NCI-H2107 treated with DMSO at 0.1 percent for 48 hours (cell line): ENCODE results near the gene S100A10.

Experiments
- DNase-seq: peaks from one replicate; lab custom pipeline; 2025; ENCODE audit not compliant: unreplicated experiment; lab: John Stamatoyannopoulos, UW

The S100A10 gene

GRCh38 chr1:151966061-151966460 is 27.6 kb downstream of the S100A10 start:
- no peak for DNase-seq

- DNase-seq = no peak
Measured at GRCh38 chr1:151964510-151964909, 29.1 kb downstream of the S100A10 start.

GRCh38 chr1:151963288-151963687 is 30.4 kb downstream of the S100A10 start:
- no peak for DNase-seq

- no peak for DNase-seq
Measured at GRCh38 chr1:151961833-151962232, 31.8 kb downstream of the S100A10 start.

DNA sequence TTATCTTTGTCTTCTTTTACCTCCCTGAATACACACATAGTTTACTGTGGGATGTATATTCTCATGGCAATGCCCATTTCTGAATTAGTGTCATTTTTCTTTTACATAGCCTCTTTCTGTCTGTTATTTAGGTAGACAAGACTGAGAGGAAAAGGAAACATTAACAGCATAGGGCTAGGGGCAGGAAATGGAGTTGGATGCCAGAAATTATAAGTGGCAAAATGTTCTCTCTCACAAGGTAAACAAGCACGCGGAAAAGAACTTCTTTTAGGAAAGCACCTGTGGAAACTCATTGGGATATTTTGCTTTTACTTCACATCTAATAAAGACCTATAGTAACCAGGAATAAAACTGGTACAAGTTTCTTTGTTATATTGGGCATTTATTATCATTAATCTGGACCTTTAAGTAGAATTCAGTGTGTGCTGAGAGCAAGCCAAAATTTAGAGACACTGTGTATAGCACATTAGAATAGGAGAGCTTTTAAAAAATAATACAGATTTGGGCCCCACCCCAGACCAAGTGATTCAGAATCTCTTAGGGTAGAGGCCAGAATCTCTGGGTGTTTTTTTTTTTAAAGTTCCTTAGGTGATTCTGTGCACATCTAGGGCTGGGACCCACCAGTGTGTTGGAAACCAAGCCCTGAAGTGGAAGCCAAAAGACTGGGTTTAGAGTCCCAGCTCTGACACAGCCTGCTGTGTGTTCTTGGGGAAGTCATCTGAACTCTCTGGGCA is 32.7 kb downstream of the S100A10 start:
- no peak for DNase-seq

- no peak for DNase-seq
Measured at GRCh38 chr1:151958959-151959358, 34.7 kb downstream of the S100A10 start.

DNA sequence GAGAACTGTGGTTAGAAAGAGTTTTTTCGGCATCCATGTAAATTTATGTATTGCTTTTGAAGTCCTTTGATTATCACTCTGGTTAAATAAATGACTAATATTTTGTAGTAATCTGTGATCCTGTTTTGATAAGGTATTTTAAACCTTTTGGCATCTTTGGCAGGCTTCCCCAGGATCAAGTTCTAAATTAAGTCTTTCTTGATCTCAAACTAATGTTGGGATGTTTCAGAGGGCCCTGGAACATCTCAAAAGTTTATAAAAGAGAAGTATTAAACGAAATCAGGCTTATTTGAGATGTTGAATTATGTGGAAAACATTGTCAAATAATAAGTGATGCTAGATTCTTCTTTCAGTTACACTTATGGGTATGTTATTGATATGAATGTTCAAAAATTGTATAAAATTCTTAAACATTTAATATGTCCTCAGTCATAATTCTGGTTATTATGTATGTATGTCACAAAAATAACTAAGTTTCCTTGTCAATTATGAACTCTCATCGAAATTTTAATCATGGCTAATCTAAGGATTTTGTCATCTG is 36.6 kb downstream of the S100A10 start:
- no peak for DNase-seq

- DNase-seq = no peak
Measured at GRCh38 chr1:151953409-151954094, 40.1 kb downstream of the S100A10 start.

DNA sequence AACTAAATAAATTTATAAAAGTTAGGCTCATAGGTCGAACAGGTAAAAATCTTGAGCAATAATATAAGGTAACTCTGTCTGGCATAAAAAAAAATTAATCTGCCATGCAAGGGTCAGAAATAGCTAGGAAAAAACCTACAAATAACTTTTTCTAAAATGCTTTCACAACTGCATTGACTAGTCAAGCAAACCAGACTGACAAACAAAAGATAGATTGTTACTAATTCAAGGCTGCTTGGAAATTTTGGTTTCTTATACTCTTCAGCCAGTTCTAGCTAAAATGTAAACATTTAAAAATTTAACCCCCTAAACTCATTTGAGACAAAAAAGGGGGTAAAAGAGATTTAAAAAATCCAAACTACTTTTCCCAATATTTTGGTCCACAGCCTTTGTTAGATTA is 40.8 kb downstream of the S100A10 start:
- no peak for DNase-seq

DNA sequence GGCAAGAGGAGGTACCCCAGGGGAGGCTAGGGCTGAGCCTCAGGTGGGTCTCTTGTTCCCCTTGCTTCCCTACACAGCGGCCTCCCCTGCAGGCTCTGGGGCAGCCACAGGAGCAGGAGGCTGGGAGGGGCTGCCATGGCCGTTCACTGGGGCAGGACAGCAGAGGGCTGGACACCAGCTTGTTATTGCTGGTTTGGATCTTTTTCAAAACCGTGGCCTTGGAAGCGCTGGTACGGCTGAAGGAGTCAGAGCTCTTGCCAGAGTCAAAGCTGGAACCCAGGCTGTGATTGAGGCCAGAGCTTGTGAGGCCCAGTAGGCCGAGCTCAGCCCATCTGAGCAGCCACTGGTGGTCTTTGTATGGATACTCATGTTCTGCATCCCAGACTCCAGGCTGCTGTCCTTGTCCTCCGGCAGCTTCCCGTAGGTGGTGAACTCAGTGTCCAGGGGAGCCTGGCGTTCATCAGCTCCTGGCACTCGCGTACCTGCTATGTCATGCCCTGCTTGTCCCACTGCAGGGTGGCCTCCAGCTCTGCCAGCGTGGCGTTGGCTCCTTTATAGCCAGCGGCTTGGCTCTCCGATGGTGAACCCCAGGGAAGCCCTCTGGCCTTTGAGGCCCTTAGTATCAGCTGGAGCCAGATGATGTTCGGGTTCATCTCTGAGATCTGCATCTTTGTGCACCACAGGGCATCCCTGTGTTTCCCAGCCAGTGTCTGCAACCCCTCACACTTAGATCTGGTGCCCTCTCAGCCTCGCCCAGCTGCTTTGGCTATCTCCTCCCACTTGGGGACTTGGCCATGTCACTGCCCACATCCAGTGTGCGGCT is 44.1 kb downstream of the S100A10 start:
- DNase-seq = no peak

- no peak for DNase-seq
Measured at GRCh38 chr1:151948506-151948905, 45.2 kb downstream of the S100A10 start.

DNA sequence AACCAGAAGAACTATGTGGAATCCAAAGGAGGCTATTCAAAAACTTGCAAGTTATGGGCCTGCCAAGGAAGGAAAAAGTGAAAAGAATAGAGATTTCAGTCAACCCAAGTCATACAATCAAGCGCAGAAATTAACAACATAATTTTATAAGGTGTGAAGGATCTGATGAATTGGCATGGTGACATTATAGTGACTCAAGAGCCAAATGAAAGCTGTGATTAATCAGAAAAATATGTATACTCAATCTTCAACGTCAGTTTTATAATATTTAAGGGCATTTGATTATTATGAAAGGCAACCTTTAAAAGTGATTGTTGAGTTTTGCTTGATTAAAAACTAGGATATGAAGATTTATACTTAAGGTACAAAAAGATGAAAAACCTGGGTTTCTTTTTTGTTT is 46.5 kb downstream of the S100A10 start:
- no peak for DNase-seq

DNA sequence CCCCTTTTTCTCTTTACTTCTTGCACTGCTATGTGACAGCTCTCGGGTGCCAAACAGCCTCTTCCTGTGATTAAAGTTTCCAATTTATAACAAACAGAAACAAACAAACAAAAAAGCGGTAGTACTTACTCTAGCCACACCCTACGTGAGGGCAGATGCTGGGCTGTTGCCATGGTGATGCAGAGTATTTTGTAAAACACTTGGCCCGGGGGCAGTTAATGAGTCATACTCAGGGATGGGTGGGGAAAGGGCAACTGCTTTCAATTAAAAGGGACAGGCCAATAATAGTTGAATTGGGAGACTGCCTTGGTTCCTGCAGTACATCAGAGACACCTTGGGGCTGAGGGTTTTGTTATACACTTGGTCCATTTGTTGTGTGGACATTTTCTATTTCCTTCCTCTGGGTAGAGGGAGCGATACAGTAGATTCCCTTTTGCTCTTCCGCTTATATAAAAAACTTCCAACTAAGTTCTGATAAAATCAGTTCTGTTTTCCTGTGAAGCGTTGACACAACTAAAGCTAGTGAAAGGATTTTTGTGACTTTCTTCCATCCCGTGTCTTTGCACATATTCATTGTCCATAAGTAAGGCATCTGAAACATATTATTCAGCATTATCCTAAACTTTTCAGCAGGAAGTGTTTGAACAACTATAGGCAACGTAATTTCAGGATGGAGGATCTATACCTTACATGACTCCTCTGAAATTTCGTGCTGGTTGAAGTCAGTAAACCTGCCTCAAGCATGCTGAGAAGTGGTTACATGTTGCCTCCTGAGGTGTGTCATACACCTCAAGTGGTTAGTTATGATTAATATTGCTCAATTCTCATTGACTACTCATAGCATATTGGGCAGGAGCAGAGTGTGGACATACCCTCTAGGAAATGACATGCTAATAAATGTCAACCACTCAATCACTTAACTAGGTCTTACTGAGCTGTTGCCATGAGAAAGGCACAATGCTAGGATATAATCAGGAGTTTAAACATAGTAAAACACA is 47.6 kb downstream of the S100A10 start:
- DNase-seq = no peak

DNA sequence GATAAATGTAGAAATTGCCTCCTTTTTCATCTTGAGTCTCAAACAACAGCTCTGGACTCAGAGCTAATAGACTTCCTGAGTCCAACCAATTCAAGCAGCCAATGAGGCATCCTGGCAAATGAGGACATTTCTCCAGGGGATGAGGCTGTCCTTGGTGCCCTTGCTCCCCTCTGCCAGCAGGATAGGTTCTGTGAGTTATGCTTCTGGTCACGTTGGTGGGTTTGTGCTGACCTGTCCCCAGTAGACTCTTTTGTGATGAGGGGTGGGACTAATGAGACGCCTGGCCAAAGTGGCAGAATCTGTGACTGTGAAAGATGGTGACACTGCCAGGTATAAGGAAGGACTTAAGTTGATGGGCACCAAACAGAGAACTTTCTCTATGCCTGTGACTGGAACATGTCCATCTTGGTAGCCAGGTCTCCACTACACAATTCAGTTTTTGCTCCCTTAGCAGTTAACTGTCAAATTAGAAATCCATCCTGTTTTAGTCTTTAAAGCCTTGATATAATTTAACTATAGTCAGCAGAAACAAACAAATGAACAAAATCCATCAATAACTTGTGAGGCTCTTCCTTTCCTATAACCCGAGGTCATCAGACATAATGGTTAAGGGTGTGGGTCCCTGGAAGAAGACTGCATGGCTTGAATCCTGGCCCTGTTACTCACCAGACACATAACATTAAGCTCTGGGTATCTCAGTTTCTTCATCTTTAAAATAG is 48.6 kb downstream of the S100A10 start:
- no peak for DNase-seq

- no peak for DNase-seq
Measured at GRCh38 chr1:151944126-151944856, 49.4 kb downstream of the S100A10 start.

DNA sequence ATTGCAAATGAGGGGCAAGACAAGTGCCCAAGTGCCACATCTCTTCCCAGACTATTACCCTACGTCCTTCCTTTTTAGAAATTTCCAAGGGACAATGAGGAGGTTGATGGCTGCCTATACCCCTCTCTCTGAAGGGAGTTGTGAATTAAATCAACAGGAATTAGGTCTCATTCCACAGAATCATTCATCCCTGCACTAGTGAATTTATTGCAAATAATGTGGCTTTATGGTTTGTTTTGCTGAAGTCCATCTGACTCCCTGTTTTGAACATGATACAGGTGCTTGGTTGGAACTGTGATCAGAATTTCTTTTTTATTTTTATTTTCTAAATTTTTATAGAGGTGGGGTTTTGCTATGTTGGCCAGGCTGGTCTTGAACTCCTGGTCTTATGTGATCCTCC is 50.1 kb downstream of the S100A10 start:
- no peak for DNase-seq

- DNase-seq = no peak
Measured at GRCh38 chr1:151942882-151943281, 50.8 kb downstream of the S100A10 start.

DNA sequence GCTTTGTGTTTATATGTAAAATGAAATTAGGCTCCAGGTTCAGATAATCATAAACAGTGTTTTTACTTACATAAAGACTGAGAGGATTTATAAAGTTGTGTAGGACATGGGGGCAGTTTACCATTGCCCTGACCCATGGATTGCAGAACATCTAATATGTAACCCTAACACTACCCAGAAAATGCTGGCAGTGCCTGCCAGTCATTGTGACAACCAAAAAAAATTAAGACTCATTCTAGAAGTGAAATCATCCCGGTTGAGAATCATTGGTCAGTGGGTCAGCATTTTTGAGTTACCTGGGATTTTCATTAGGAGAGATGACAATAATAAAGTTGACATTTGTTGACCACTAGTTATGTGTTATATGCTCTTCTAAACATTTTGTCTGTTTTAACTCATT is 53.1 kb downstream of the S100A10 start:
- DNase-seq = no peak

- DNase-seq = no peak
Measured at GRCh38 chr1:151939779-151940178, 53.9 kb downstream of the S100A10 start.
